ENCODE results near the gene EVI5L. TPM values are rescaled to one million over a fixed set of nuclear protein-coding genes. Genes with fewer than 3 reads are reported as not detected.

EVI5L gene
- total and polyA plus RNA-seq, 4 donors, result 1.4 to 5.0 (median 4.4) TPM

GRCh38 chr19:7898967-7899366, 68.9 kb downstream of the EVI5L start:
- WGBS, result 96% methylated on average over 16 of the region's 16 CpGs
- Histone ChIP-seq H3K36me3 (ENCODE audit: control insufficient read depth in 4 of 4, insufficient read depth in 3 of 4, low read depth in 1 of 4, low read length in 3 of 4) (no peaks in the 10 kb centered on the region), H3K27ac (ENCODE audit: low read depth in 1 of 2, low read length in 2 of 2) (no peak overlapping the region), H3K9me3 (ENCODE audit: control insufficient read depth in 4 of 4, low read length in 3 of 4) (no peaks in the 10 kb centered on the region), H3K9ac (ENCODE audit: low read depth in 1 of 2, low read length in 2 of 2) (no peak overlapping the region), H3K4me1 (ENCODE audit: control insufficient read depth in 4 of 4, insufficient read depth in 4 of 4, low read length in 3 of 4) (peaks cover 3 to 24% (median 14%) of the 10 kb centered on the region in 4 donors), H3K4me3 (ENCODE audit: low read depth in 1 of 3, low read length in 3 of 3) (no peak overlapping the region), H3K27me3 (ENCODE audit: control insufficient read depth in 4 of 4, insufficient read depth in 4 of 4, low read length in 3 of 4) (no peaks in the 10 kb centered on the region)
- TF ChIP-seq GABPA (IDR thresholded peaks at IDR 0.05 in 1 of 2, conservative IDR thresholded peaks at IDR 0.05 in 1 of 2) (no peak), RXRA (IDR thresholded peaks at IDR 0.05) (no peak), TAF1 (conservative IDR thresholded peaks at IDR 0.05) (no peak), ZBTB33 (IDR thresholded peaks at IDR 0.05) (no peak), RAD21 (IDR thresholded peaks at IDR 0.05) (no peak), EGR1 (IDR thresholded peaks at IDR 0.05; ENCODE audit: low read depth in 2 of 2) (no peak), NR2F2 (IDR thresholded peaks at IDR 0.05) (no peak), YY1 (IDR thresholded peaks at IDR 0.05) (no peak), HNF4G (IDR thresholded peaks at IDR 0.05) (no peak), HNF4A (conservative IDR thresholded peaks at IDR 0.05) (no peak)
- TF ChIP-seq, protein P1, sequence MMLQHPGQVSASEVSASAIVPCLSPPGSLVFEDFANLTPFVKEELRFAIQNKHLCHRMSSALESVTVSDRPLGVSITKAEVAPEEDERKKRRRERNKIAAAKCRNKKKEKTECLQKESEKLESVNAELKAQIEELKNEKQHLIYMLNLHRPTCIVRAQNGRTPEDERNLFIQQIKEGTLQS (IDR thresholded peaks at IDR 0.05), result no peak
- no peak for DNase-seq (ENCODE audit: low spot score)

- 96% methylated on average over 34 of the region's 34 CpGs for WGBS
- no peaks in the 10 kb centered on the region for H3K27me3 ChIP-seq (ENCODE audit: control insufficient read depth in 4 of 4, insufficient read depth in 4 of 4, low read length in 3 of 4)
- no peak overlapping the region for H3K9ac ChIP-seq (ENCODE audit: low read depth in 1 of 2, low read length in 2 of 2)
- no peak for DNase-seq (ENCODE audit: low spot score)
- no peak overlapping the region for H3K27ac ChIP-seq (ENCODE audit: low read depth in 1 of 2, low read length in 2 of 2)
- H3K4me3 ChIP-seq (ENCODE audit: low read depth in 1 of 3, low read length in 3 of 3), result no peak overlapping the region
- TF ChIP-seq GABPA (IDR thresholded peaks at IDR 0.05 in 1 of 2, conservative IDR thresholded peaks at IDR 0.05 in 1 of 2), result no peak
- TF ChIP-seq MAX (IDR thresholded peaks at IDR 0.05), result no peak
- TF ChIP-seq, protein P2, sequence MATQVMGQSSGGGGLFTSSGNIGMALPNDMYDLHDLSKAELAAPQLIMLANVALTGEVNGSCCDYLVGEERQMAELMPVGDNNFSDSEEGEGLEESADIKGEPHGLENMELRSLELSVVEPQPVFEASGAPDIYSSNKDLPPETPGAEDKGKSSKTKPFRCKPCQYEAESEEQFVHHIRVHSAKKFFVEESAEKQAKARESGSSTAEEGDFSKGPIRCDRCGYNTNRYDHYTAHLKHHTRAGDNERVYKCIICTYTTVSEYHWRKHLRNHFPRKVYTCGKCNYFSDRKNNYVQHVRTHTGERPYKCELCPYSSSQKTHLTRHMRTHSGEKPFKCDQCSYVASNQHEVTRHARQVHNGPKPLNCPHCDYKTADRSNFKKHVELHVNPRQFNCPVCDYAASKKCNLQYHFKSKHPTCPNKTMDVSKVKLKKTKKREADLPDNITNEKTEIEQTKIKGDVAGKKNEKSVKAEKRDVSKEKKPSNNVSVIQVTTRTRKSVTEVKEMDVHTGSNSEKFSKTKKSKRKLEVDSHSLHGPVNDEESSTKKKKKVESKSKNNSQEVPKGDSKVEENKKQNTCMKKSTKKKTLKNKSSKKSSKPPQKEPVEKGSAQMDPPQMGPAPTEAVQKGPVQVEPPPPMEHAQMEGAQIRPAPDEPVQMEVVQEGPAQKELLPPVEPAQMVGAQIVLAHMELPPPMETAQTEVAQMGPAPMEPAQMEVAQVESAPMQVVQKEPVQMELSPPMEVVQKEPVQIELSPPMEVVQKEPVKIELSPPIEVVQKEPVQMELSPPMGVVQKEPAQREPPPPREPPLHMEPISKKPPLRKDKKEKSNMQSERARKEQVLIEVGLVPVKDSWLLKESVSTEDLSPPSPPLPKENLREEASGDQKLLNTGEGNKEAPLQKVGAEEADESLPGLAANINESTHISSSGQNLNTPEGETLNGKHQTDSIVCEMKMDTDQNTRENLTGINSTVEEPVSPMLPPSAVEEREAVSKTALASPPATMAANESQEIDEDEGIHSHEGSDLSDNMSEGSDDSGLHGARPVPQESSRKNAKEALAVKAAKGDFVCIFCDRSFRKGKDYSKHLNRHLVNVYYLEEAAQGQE (IDR thresholded peaks at IDR 0.05), result no peak
- no peak for TF ChIP-seq FOXA1 (IDR thresholded peaks at IDR 0.05)
- no peak for TF ChIP-seq TAF1 (conservative IDR thresholded peaks at IDR 0.05)
- peaks cover 5 to 30% (median 20%) of the 10 kb centered on the region in 4 donors for H3K4me1 ChIP-seq (ENCODE audit: control insufficient read depth in 4 of 4, insufficient read depth in 4 of 4, low read length in 3 of 4)
- H3K36me3 ChIP-seq (ENCODE audit: control insufficient read depth in 4 of 4, insufficient read depth in 3 of 4, low read depth in 1 of 4, low read length in 3 of 4), result no peaks in the 10 kb centered on the region
- no peaks in the 10 kb centered on the region for H3K9me3 ChIP-seq (ENCODE audit: control insufficient read depth in 4 of 4, low read length in 3 of 4)
Measured at GRCh38 chr19:7899751-7900378, 69.8 kb downstream of the EVI5L start.
